ENCODE results near the gene NEGR1.

Gene NEGR1

GRCh38 chr1:71785450-71785849 lies 496.9 kb downstream of the NEGR1 start:
- no peak for DNase-seq (ENCODE audit: low read depth)
- TF ChIP-seq CTCF (IDR thresholded peaks at IDR 0.05; ENCODE audit: low read depth, low read length, missing control alignments): no peak
- in situ Hi-C loops (cut with HindIII; ENCODE audit: low sequenced_read_pairs): no loop called here
- H3K4me3 ChIP-seq (ENCODE audit: low read depth, low read length): no peak overlapping the region

GRCh38 chr1:71785000-71785399 lies 497.3 kb downstream of the NEGR1 start:
- H3K4me3 ChIP-seq (ENCODE audit: low read depth, low read length): no peak overlapping the region
- no peak for DNase-seq (ENCODE audit: low read depth)
- in situ Hi-C loops (cut with HindIII; ENCODE audit: low sequenced_read_pairs): no loop called here
- no peak for TF ChIP-seq CTCF (IDR thresholded peaks at IDR 0.05; ENCODE audit: low read depth, low read length, missing control alignments)

GRCh38 chr1:71784241-71784640 lies 498.1 kb downstream of the NEGR1 start:
- DNase-seq (ENCODE audit: low read depth): no peak
- no peak for TF ChIP-seq CTCF (IDR thresholded peaks at IDR 0.05; ENCODE audit: low read depth, low read length, missing control alignments)
- in situ Hi-C loops (cut with HindIII; ENCODE audit: low sequenced_read_pairs): no loop called here
- H3K4me3 ChIP-seq (ENCODE audit: low read depth, low read length): no peak overlapping the region

GRCh38 chr1:71783071-71783470 lies 499.3 kb downstream of the NEGR1 start:
- no peak overlapping the region for H3K4me3 ChIP-seq (ENCODE audit: low read depth, low read length)
- DNase-seq (ENCODE audit: low read depth): no peak
- in situ Hi-C loops (cut with HindIII; ENCODE audit: low sequenced_read_pairs): no loop called here
- TF ChIP-seq CTCF (IDR thresholded peaks at IDR 0.05; ENCODE audit: low read depth, low read length, missing control alignments): no peak

GRCh38 chr1:71781450-71781849 lies 500.9 kb downstream of the NEGR1 start:
- in situ Hi-C loops (cut with HindIII; ENCODE audit: low sequenced_read_pairs): no loop called here
- DNase-seq (ENCODE audit: low read depth): no peak
- TF ChIP-seq CTCF (IDR thresholded peaks at IDR 0.05; ENCODE audit: low read depth, low read length, missing control alignments): no peak
- H3K4me3 ChIP-seq (ENCODE audit: low read depth, low read length): no peak overlapping the region

- no peak for DNase-seq (ENCODE audit: low read depth)
- in situ Hi-C loops (cut with HindIII; ENCODE audit: low sequenced_read_pairs): no loop called here
- TF ChIP-seq CTCF (IDR thresholded peaks at IDR 0.05; ENCODE audit: low read depth, low read length, missing control alignments): no peak
- no peak overlapping the region for H3K4me3 ChIP-seq (ENCODE audit: low read depth, low read length)
Observed at GRCh38 chr1:71780681-71781080, 501.7 kb downstream of the NEGR1 start.

GRCh38 chr1:71778940-71779339 lies 503.4 kb downstream of the NEGR1 start:
- no peak for TF ChIP-seq CTCF (IDR thresholded peaks at IDR 0.05; ENCODE audit: low read depth, low read length, missing control alignments)
- in situ Hi-C loops (cut with HindIII; ENCODE audit: low sequenced_read_pairs): no loop called here
- no peak overlapping the region for H3K4me3 ChIP-seq (ENCODE audit: low read depth, low read length)
- DNase-seq (ENCODE audit: low read depth): no peak
